Gastrocnemius medialis (tissue), 4 donors: Measurements from ENCODE around the gene PACSIN2. TPM values are rescaled to one million over a fixed set of nuclear protein-coding genes. Genes with fewer than 3 reads are reported as not detected.
A peak's percentile ranks its signal among the peaks of the same experiment; 100 is the strongest.

Experiments used
- ATAC-seq, 2 donors: fragments of 150-250 bp; one replicate each; pipeline ENCODE4 v1.9.1; 2016
- DNase-seq, 2 donors: peaks; one replicate each; pipeline ENCODE4 v3.0.0-alpha.2; 2019
- H3K27ac ChIP-seq, 4 donors: fragments of 200-600 bp; sonication (generic); 1 replicate in 1 of 4; 2 replicates in 3 of 4; pipeline ENCODE4 v1.5.1; 2016 to 2018; ENCODE audit warnings: mild to moderate bottlenecking in 2 of 4, moderate library complexity in 1 of 4
- H3K27me3 ChIP-seq, 3 donors: fragments of 200-600 bp; sonication (generic) in 2 of 3; 1 replicate in 1 of 3; 2 replicates in 2 of 3; pipeline versions ENCODE4 v1.5.1 to v1.6.0; 2016 to 2019; ENCODE audit warnings: mild to moderate bottlenecking in 1 of 3, moderate library complexity in 1 of 3
- H3K36me3 ChIP-seq, 2 donors: fragments of 200-600 bp; sonication (generic) in 1 of 2; one replicate each; pipeline ENCODE4 v1.5.1; 2017 to 2018
- H3K4me1 ChIP-seq, 2 donors: fragments of 200-600 bp; sonication (generic) in 1 of 2; one replicate each; pipeline ENCODE4 v1.5.1; 2016 to 2017; ENCODE audit warnings: mild to moderate bottlenecking in 2 of 2
- H3K4me3 ChIP-seq, 4 donors: fragments of 200-600 bp; sonication (generic) in 3 of 4; 1 replicate in 1 of 4; 2 replicates in 3 of 4; pipeline ENCODE4 v1.5.1; 2016 to 2019; ENCODE audit warnings: mild to moderate bottlenecking in 2 of 4
- H3K9me3 ChIP-seq, 3 donors: fragments of 200-600 bp; sonication (generic) in 2 of 3; 1 replicate in 1 of 3; 2 replicates in 2 of 3; pipeline ENCODE4 v1.5.1; 2016 to 2019
- CTCF ChIP-seq, 5 experiments: fragments of 450-650 bp in 3 of 5; fragments of 200-600 bp in 2 of 5; sonication (generic) in 2 of 5; IDR thresholded peaks in 4 of 5; conservative IDR thresholded peaks in 1 of 5; 1 replicate in 4 of 5; 2 replicates in 1 of 5; pipeline ENCODE4 v1.5.1; 2016 to 2019; ENCODE audit warnings: antibody characterized with exemption in 5 of 5, mild to moderate bottlenecking in 3 of 5, moderate library complexity in 3 of 5
- POLR2A ChIP-seq, 2 donors: fragments of 450-650 bp; IDR thresholded peaks; one replicate each; pipeline ENCODE4 v1.6.1; 2017; ENCODE audit warnings: antibody characterized with exemption in 2 of 2, mild to moderate bottlenecking in 2 of 2, moderate library complexity in 2 of 2
- in situ Hi-C, 4 donors: fragments of 200-750 bp; cut with MboI; loops; one replicate each; pipeline versions ENCODE4 v1.15.0 to v1.8.0; 2017; ENCODE audit warnings: low sequenced_read_pairs in 4 of 4
- intact Hi-C: fragments of 100-400 bp; cut with DNase I; formaldehyde crosslinking; loops from one replicate; pipeline ENCODE4 v1.15.1; 2023; ENCODE audit warnings: low total_unique reads
- total RNA-seq, 4 donors: library from RNA; depleted of rRNA; stranded (reverse); fragments of >200 nt; gene quantifications; one replicate each; pipeline versions ENCODE4 v1.1.0 to v1.2.3, GENCODE V29; 2016

Gene PACSIN2
- total RNA-seq, 4 donors from 2014 or later: 37.3 to 45.9 (median 39.8) TPM

GRCh38 chr22:42960531-42961399 is 54.2 kb downstream of the PACSIN2 start:
- no peak for ATAC-seq
- in situ Hi-C loops: loop anchor here in 1 of 4 donors (25.0 kb wide), 1 partner anchor 98 kb away; the partner anchor contains the start of gene ARFGAP3

GRCh38 chr22:42959576-42960509 is 55.1 kb downstream of the PACSIN2 start:
- Histone ChIP-seq H3K4me3 (peak overlapping the region; percentile 32 to 46 (median 38)), H3K27me3 (no peaks in the 10 kb centered on the region), H3K4me1 (peaks cover 31 to 59% of the 10 kb centered on the region in 2 donors), H3K36me3 (no peaks in the 10 kb centered on the region), H3K9me3 (no peaks in the 10 kb centered on the region), H3K27ac (peak overlapping the region; percentile 35 to 79 (median 56))
- in situ Hi-C loops: loop anchor here in 1 of 4 donors (25.0 kb wide), 1 partner anchor 98 kb away; the partner anchor contains the start of gene ARFGAP3
- DNase-seq (peak; percentile 50 to 72), ATAC-seq (peak; percentile 93 to 98)
- no peak for TF ChIP-seq POLR2A (IDR thresholded peaks at IDR 0.05)
- TF ChIP-seq CTCF (IDR thresholded peaks at IDR 0.05 in 4 of 5, conservative IDR thresholded peaks at IDR 0.05 in 1 of 5): no peak
- intact Hi-C loops: loop anchor here (2.0 kb wide), 1 partner anchor 91 kb away; no protein-coding TSS in a partner anchor

More at GRCh38 chr22:42960531-42961399, 54.2 kb downstream of the PACSIN2 start:
- H3K27me3 ChIP-seq: no peaks in the 10 kb centered on the region
- peak overlapping the region in 2 of 4 donors; percentile 32 to 42 for H3K4me3 ChIP-seq
- peaks cover 32 to 59% of the 10 kb centered on the region in 2 donors for H3K4me1 ChIP-seq
- H3K27ac ChIP-seq: peak overlapping the region in 3 of 4 donors; percentile 56 to 79 (median 57)
- no peaks in the 10 kb centered on the region for H3K9me3 ChIP-seq
- intact Hi-C loops: no loop called here
- no peaks in the 10 kb centered on the region for H3K36me3 ChIP-seq
- no peak for DNase-seq
- TF ChIP-seq CTCF (IDR thresholded peaks at IDR 0.05 in 4 of 5, conservative IDR thresholded peaks at IDR 0.05 in 1 of 5): no peak
- TF ChIP-seq POLR2A (IDR thresholded peaks at IDR 0.05): no peak

- Histone ChIP-seq H3K27ac (peak overlapping the region; percentile 35 to 79 (median 56)), H3K27me3 (no peaks in the 10 kb centered on the region), H3K4me3 (peak overlapping the region; percentile 32 to 46 (median 38)), H3K9me3 (no peaks in the 10 kb centered on the region), H3K36me3 (no peaks in the 10 kb centered on the region), H3K4me1 (peaks cover 31 to 62% of the 10 kb centered on the region in 2 donors)
- no peak for ATAC-seq
- intact Hi-C loops (loop anchor here (2.0 kb wide), 1 partner anchor 90 kb away; no protein-coding TSS in a partner anchor), in situ Hi-C loops (loop anchor here in 1 of 4 donors (25.0 kb wide), 1 partner anchor 97 kb away; the partner anchor contains the start of gene ARFGAP3)
- no peak for DNase-seq
- no peak for TF ChIP-seq CTCF (IDR thresholded peaks at IDR 0.05 in 4 of 5, conservative IDR thresholded peaks at IDR 0.05 in 1 of 5)
- no peak for TF ChIP-seq POLR2A (IDR thresholded peaks at IDR 0.05)
Observed at GRCh38 chr22:42958937-42959336, 56.0 kb downstream of the PACSIN2 start.

GRCh38 chr22:42957958-42958357 is 57.0 kb downstream of the PACSIN2 start:
- H3K27me3 ChIP-seq: no peaks in the 10 kb centered on the region
- H3K9me3 ChIP-seq: no peaks in the 10 kb centered on the region
- peak overlapping the region in 3 of 4 donors; percentile 9 to 79 (median 56) for H3K27ac ChIP-seq
- H3K4me1 ChIP-seq: peaks cover 31 to 71% of the 10 kb centered on the region in 2 donors
- DNase-seq (no peak), ATAC-seq (no peak)
- in situ Hi-C loops: loop anchor here in 1 of 4 donors (25.0 kb wide), 1 partner anchor 96 kb away; the partner anchor contains the start of gene ARFGAP3
- intact Hi-C loops: loop anchor here (2.0 kb wide), 1 partner anchor 89 kb away; no protein-coding TSS in a partner anchor
- H3K36me3 ChIP-seq: no peaks in the 10 kb centered on the region
- TF ChIP-seq POLR2A (IDR thresholded peaks at IDR 0.05) (no peak), CTCF (IDR thresholded peaks at IDR 0.05 in 4 of 5, conservative IDR thresholded peaks at IDR 0.05 in 1 of 5) (no peak)
- peak overlapping the region in 3 of 4 donors; percentile 20 to 46 (median 35) for H3K4me3 ChIP-seq
